ENCODE data around the gene ZNF503. TPM values are rescaled to one million over a fixed set of nuclear protein-coding genes. Genes with fewer than 3 reads are reported as not detected.

ZNF503 gene
- total RNA-seq, 4 donors from 2014 or later, result 9.7 to 17.5 (median 14.8) TPM

GRCh38 chr10:75352650-75353049 is 48.9 kb downstream of the ZNF503 start:
- H3K27ac ChIP-seq, result no peak overlapping the region
- intact Hi-C loops (cut with DNase I), result no loop called here
- TF ChIP-seq POLR2A (IDR thresholded peaks at IDR 0.05), result no peak
- TF ChIP-seq, protein P1, sequence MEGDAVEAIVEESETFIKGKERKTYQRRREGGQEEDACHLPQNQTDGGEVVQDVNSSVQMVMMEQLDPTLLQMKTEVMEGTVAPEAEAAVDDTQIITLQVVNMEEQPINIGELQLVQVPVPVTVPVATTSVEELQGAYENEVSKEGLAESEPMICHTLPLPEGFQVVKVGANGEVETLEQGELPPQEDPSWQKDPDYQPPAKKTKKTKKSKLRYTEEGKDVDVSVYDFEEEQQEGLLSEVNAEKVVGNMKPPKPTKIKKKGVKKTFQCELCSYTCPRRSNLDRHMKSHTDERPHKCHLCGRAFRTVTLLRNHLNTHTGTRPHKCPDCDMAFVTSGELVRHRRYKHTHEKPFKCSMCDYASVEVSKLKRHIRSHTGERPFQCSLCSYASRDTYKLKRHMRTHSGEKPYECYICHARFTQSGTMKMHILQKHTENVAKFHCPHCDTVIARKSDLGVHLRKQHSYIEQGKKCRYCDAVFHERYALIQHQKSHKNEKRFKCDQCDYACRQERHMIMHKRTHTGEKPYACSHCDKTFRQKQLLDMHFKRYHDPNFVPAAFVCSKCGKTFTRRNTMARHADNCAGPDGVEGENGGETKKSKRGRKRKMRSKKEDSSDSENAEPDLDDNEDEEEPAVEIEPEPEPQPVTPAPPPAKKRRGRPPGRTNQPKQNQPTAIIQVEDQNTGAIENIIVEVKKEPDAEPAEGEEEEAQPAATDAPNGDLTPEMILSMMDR (IDR thresholded peaks at IDR 0.05), result no peak
- DNase-seq, result no peak
- no peaks in the 10 kb centered on the region for H3K4me1 ChIP-seq
- H3K27me3 ChIP-seq, result no peaks in the 10 kb centered on the region
- peaks cover 0 to 4% (median 0%) of the 10 kb centered on the region in 3 donors for H3K9me3 ChIP-seq
- no peaks in the 10 kb centered on the region for H3K36me3 ChIP-seq
- 40 to 53% methylated on average over 2 to 3 of the region's 5 CpGs for WGBS, 2 donors
- H3K4me3 ChIP-seq, result no peak overlapping the region

DNA sequence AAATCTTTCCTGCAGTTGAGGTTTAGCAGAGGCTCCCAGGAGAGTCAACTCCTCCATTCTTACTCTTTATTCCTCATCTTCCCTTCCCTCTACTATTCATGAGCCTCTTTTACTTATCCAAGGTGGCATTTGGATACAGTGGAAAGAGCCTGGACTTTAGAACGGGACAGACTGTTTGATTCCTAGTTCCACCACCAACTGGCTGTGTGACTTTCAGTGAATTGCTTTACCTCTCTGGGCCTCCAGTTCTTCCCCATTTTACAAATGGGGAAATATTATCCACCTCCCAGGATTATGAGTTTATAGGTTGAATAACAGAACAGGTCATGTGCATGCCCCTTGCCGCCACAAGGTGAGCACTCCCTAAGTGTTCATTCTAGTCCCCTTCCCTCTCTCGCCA is 49.9 kb downstream of the ZNF503 start:
- TF ChIP-seq, protein P1 (IDR thresholded peaks at IDR 0.05), result no peak
- TF ChIP-seq POLR2A (IDR thresholded peaks at IDR 0.05), result no peak
- intact Hi-C loops (cut with DNase I), result no loop called here
- no peak for DNase-seq

DNA sequence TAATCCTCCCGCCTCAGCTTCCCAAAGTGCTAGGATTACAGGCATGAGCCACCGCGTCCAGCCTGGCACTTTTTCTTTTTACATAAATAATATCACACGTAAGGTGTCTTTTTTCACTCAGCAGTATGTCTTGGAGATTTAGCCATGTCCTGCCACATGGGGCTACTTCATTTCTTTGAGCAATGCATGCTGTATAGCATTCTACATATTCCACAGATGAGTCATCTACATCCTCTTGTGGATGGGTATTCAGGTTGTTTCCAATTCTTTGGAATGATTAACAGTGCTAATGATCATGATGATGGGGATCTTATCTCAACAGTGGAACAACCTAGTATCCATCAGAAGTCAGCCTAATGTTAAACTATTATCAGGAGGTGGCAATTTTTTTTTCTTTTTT is 50.8 kb downstream of the ZNF503 start:
- no peaks in the 10 kb centered on the region for H3K36me3 ChIP-seq
- no peaks in the 10 kb centered on the region for H3K4me1 ChIP-seq
- 75 to 85% methylated on average over 4 of the region's 4 CpGs for WGBS, 2 donors
- DNase-seq, result no peak
- peaks cover 0 to 4% (median 0%) of the 10 kb centered on the region in 3 donors for H3K9me3 ChIP-seq
- no peak for TF ChIP-seq POLR2A (IDR thresholded peaks at IDR 0.05)
- TF ChIP-seq, protein P1 (IDR thresholded peaks at IDR 0.05), result no peak
- no peak overlapping the region for H3K27ac ChIP-seq
- H3K4me3 ChIP-seq, result no peak overlapping the region
- intact Hi-C loops (cut with DNase I), result no loop called here
- H3K27me3 ChIP-seq, result no peaks in the 10 kb centered on the region

More for the DNA sequence above, 49.9 kb downstream of the ZNF503 start:
- H3K4me3 ChIP-seq, result no peak overlapping the region
- no peaks in the 10 kb centered on the region for H3K27me3 ChIP-seq
- H3K4me1 ChIP-seq, result no peaks in the 10 kb centered on the region
- no peaks in the 10 kb centered on the region for H3K36me3 ChIP-seq
- no peak overlapping the region for H3K27ac ChIP-seq
- H3K9me3 ChIP-seq, result peaks cover 0 to 4% (median 0%) of the 10 kb centered on the region in 3 donors
- 88 to 93% methylated on average over 3 of the region's 3 CpGs for WGBS, 2 donors

Other genes starting within 250 kb of the ZNF503 start
- 100 to 1,000 TPM; 219 to 319 (median 285) TPM for gene VDAC2, start 191.0 kb downstream of the ZNF503 start, total RNA-seq
- 100 to 1,000 TPM in 3 of 4 donors, 10 to 100 TPM in 1; 87.8 to 139 (median 111) TPM for gene COMTD1, start 165.8 kb downstream of the ZNF503 start, total RNA-seq
- 10 to 100 TPM in 1 of 4 donors, 1 to 10 TPM in 1, under 1 TPM in 1, not detected in 1; 0.88 to 14.1 (median 5.1) TPM for gene LRMDA, start 29.9 kb upstream of the ZNF503 start, total RNA-seq

Data from esophagus squamous epithelium (tissue), 5 donors.